TTC549 (cell line): ENCODE data around the gene ENO2.

ENCODE experiments used
- FAIRE-seq: peaks from 2 replicates; lab custom pipeline; 2012; peaks lifted over from hg19 to GRCh38; lab: Jason Lieb, UNC

Gene ENO2

GRCh38 chr12:6960593-6961277 lies 46.4 kb downstream of the ENO2 start:
- FAIRE-seq = no peak

GRCh38 chr12:6961278-6961694 lies 46.9 kb downstream of the ENO2 start:
- FAIRE-seq = no peak

- FAIRE-seq = no peak
Measured at GRCh38 chr12:6961695-6962284, 47.4 kb downstream of the ENO2 start.

GRCh38 chr12:6962285-6963015 lies 48.1 kb downstream of the ENO2 start:
- no peak for FAIRE-seq

GRCh38 chr12:6963016-6963731 lies 48.8 kb downstream of the ENO2 start:
- no peak for FAIRE-seq

GRCh38 chr12:6963791-6964413 lies 49.5 kb downstream of the ENO2 start:
- no peak for FAIRE-seq

- FAIRE-seq = no peak
Measured at GRCh38 chr12:6964605-6965025, 50.2 kb downstream of the ENO2 start.

GRCh38 chr12:6965026-6965661 lies 50.8 kb downstream of the ENO2 start:
- no peak for FAIRE-seq

- FAIRE-seq = no peak
Measured at GRCh38 chr12:6965714-6966113, 51.3 kb downstream of the ENO2 start.

GRCh38 chr12:6966351-6966750 lies 52.0 kb downstream of the ENO2 start:
- no peak for FAIRE-seq

- FAIRE-seq = no peak
Measured at GRCh38 chr12:6967651-6968100, 53.3 kb downstream of the ENO2 start.

GRCh38 chr12:6968426-6968825 lies 54.0 kb downstream of the ENO2 start:
- no peak for FAIRE-seq

- FAIRE-seq = no peak
Measured at GRCh38 chr12:6970096-6970527, 55.7 kb downstream of the ENO2 start.
